Astrocyte (in vitro differentiated cells and primary cell): Measurements from ENCODE around the gene PROKR1.

Experiments used
- EZH2 ChIP-seq: IDR thresholded peaks from 2 replicates; pipeline ENCODE4 v1.6.1; 2012; ENCODE audit warnings: mild to moderate bottlenecking, low read length, inconsistent platforms; ENCODE audit not compliant: insufficient read depth
- TF ChIP-seq, protein P1 (sequence below): IDR thresholded peaks from 2 replicates; pipeline ENCODE4 v1.5.1; 2011; ENCODE audit warnings: low read depth, mild to moderate bottlenecking, inconsistent platforms, low read length, moderate library complexity; ENCODE audit not compliant: insufficient read depth

DNA sequence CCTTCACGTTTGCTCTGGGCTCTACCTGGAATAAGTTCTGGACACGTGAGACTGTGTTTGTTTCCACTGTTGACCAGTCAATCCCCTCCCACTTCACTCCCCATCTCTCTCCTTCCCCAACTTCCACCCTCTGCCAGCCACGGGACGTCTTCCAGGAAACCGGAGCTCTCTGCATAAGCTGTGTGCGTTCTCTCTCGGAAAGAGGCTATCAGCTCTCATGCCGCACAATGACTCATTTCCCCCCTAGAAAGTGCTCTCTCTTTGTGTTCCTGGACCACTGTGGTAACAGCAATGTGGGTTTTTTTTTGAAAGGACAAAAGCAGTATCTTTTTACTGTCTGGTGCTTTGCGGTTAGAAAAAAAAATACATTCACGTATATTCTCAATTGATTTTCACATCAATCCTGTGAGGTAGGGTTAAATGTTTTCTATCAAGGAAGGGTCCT, 10.2 kb downstream of the PROKR1 start:
- TF ChIP-seq, protein P1, sequence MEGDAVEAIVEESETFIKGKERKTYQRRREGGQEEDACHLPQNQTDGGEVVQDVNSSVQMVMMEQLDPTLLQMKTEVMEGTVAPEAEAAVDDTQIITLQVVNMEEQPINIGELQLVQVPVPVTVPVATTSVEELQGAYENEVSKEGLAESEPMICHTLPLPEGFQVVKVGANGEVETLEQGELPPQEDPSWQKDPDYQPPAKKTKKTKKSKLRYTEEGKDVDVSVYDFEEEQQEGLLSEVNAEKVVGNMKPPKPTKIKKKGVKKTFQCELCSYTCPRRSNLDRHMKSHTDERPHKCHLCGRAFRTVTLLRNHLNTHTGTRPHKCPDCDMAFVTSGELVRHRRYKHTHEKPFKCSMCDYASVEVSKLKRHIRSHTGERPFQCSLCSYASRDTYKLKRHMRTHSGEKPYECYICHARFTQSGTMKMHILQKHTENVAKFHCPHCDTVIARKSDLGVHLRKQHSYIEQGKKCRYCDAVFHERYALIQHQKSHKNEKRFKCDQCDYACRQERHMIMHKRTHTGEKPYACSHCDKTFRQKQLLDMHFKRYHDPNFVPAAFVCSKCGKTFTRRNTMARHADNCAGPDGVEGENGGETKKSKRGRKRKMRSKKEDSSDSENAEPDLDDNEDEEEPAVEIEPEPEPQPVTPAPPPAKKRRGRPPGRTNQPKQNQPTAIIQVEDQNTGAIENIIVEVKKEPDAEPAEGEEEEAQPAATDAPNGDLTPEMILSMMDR: no peak
- no peak for TF ChIP-seq EZH2
